HEK293 (cell line): ENCODE data around the gene ZNF287.

Experiments used
- ZNF24 ChIP-seq: fragments of 450-650 bp; formaldehyde crosslinking; IDR thresholded peaks from 2 replicates; pipeline ENCODE4 v1.5.1; 2016; ENCODE audit warnings: missing biosample characterization, missing genetic modification characterization
- TF ChIP-seq, protein P1 (sequence below): fragments of 450-650 bp; formaldehyde crosslinking; IDR thresholded peaks from 2 replicates; pipeline ENCODE4 v1.5.1; 2016; ENCODE audit warnings: missing biosample characterization, missing genetic modification characterization

DNA sequence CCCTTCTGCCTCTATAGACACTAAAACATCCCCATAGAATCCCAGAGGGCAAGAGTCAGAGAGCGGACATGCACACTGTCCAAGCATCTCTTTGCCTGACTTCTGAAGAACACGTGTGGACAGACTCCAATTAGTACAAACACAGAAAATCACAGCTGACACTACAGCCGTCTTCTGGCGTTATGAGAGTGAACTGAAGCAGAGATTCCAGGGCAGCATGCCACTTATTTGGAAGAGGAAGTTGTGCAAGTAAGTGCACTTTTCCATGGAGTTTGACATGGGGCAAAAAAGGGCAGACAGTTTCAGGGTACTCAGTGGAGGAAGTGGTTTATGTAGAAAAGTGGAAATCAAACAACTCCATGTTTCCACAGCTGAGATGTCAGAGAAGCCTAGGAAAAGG lies 16.8 kb upstream of the ZNF287 start:
- no peak for TF ChIP-seq ZNF24
- TF ChIP-seq, protein P1, sequence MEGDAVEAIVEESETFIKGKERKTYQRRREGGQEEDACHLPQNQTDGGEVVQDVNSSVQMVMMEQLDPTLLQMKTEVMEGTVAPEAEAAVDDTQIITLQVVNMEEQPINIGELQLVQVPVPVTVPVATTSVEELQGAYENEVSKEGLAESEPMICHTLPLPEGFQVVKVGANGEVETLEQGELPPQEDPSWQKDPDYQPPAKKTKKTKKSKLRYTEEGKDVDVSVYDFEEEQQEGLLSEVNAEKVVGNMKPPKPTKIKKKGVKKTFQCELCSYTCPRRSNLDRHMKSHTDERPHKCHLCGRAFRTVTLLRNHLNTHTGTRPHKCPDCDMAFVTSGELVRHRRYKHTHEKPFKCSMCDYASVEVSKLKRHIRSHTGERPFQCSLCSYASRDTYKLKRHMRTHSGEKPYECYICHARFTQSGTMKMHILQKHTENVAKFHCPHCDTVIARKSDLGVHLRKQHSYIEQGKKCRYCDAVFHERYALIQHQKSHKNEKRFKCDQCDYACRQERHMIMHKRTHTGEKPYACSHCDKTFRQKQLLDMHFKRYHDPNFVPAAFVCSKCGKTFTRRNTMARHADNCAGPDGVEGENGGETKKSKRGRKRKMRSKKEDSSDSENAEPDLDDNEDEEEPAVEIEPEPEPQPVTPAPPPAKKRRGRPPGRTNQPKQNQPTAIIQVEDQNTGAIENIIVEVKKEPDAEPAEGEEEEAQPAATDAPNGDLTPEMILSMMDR (tag by site-specific recombination) = no peak
